HEK293 (cell line): ENCODE measurements around the gene KCNS1.
A peak's percentile ranks its signal among the peaks of the same experiment; 100 is the strongest.

Experiments
- CTCF ChIA-PET: fragments of 350-600 bp; formaldehyde crosslinking; extraction: SDS; loops from one replicate; lab custom pipeline; 2021; ENCODE audit warnings: antibody characterized with exemption; lab: Yijun Ruan, JAX
- POLR2A ChIA-PET: fragments of 300-600 bp; formaldehyde crosslinking; extraction: SDS; loops from one replicate; lab custom pipeline; 2020; ENCODE audit warnings: antibody characterized with exemption, inconsistent platforms; lab: Yijun Ruan, JAX
- H3K27ac ChIP-seq: fragments of 200-500 bp; sonication (Bioruptor generic); 2 replicates; pipeline ENCODE4 v1.5.1; 2014; ENCODE audit warnings: low read depth, low read length, control low read depth, inconsistent platforms; ENCODE audit errors: extremely low read depth
- H3K36me3 ChIP-seq, 2 experiments: fragments of 200-500 bp in 1 of 2; sonication (Bioruptor generic) in 1 of 2; 1 replicate in 1 of 2; 2 replicates in 1 of 2; pipeline ENCODE4 v1.5.1; 2014 to 2017; ENCODE audit warnings: inconsistent platforms in 2 of 2, low read length in 2 of 2; ENCODE audit not compliant: control insufficient read depth in 2 of 2, insufficient read depth in 1 of 2
- H3K4me1 ChIP-seq: fragments of 200-500 bp; sonication (Bioruptor generic); 2 replicates; pipeline ENCODE4 v1.5.1; 2014; ENCODE audit warnings: mild to moderate bottlenecking, low read length, inconsistent platforms; ENCODE audit not compliant: control insufficient read depth, insufficient read depth
- H3K4me3 ChIP-seq: 2 replicates; pipeline ENCODE4 v1.5.1; 2011; ENCODE audit warnings: low read depth, mild to moderate bottlenecking, control low read depth, low read length, moderate library complexity
- H3K9me3 ChIP-seq: fragments of 200-500 bp; sonication (Bioruptor generic); 2 replicates; pipeline ENCODE4 v1.5.1; 2014; ENCODE audit warnings: low read depth, low read length, inconsistent platforms; ENCODE audit not compliant: control insufficient read depth, insufficient read depth
- FEZF1 ChIP-seq: fragments of 450-650 bp; formaldehyde crosslinking; IDR thresholded peaks from 2 replicates; pipeline ENCODE4 v1.5.1; 2016; ENCODE audit warnings: missing biosample characterization, missing genetic modification characterization
- HOXD13 ChIP-seq: sonication (generic); formaldehyde crosslinking; IDR thresholded peaks from 2 replicates; pipeline ENCODE4 v1.8.0; 2022; ENCODE audit warnings: missing genetic modification reagents, borderline replicate concordance
- IKZF3 ChIP-seq: fragments of 450-650 bp; IDR thresholded peaks from 2 replicates; pipeline ENCODE4 v1.5.0; 2018; ENCODE audit warnings: missing biosample characterization, mild to moderate bottlenecking, missing genetic modification characterization, moderate library complexity
- KLF8 ChIP-seq: fragments of 450-650 bp; formaldehyde crosslinking; IDR thresholded peaks from 2 replicates; pipeline ENCODE4 v1.5.1; 2016; ENCODE audit warnings: missing biosample characterization, missing genetic modification characterization
- ZBTB17 ChIP-seq: fragments of 450-650 bp; formaldehyde crosslinking; IDR thresholded peaks from 2 replicates; pipeline ENCODE4 v1.5.1; 2016; ENCODE audit warnings: missing biosample characterization, missing genetic modification characterization
- ZNF19 ChIP-seq: fragments of 450-650 bp; formaldehyde crosslinking; IDR thresholded peaks from 2 replicates; pipeline ENCODE4; 2016; ENCODE audit warnings: missing biosample characterization, missing genetic modification characterization, low read depth
- ZNF302 ChIP-seq: fragments of 450-650 bp; formaldehyde crosslinking; IDR thresholded peaks from 2 replicates; pipeline ENCODE4 v1.5.1; 2016; ENCODE audit warnings: missing biosample characterization, missing genetic modification characterization, low read depth
- ZNF426 ChIP-seq: fragments of 450-650 bp; formaldehyde crosslinking; IDR thresholded peaks from 2 replicates; pipeline ENCODE4 v1.5.1; 2017; ENCODE audit warnings: missing biosample characterization, missing genetic modification characterization, mild to moderate bottlenecking, inconsistent platforms, moderate library complexity
- ZNF658 ChIP-seq: fragments of 450-650 bp; formaldehyde crosslinking; IDR thresholded peaks from 2 replicates; pipeline ENCODE4; 2016; ENCODE audit warnings: missing biosample characterization, missing genetic modification characterization
- ZSCAN16 ChIP-seq: fragments of 450-650 bp; formaldehyde crosslinking; IDR thresholded peaks from 2 replicates; pipeline ENCODE4 v1.5.1; 2016; ENCODE audit warnings: missing biosample characterization, missing genetic modification characterization
- ZSCAN23 ChIP-seq: fragments of 450-650 bp; formaldehyde crosslinking; IDR thresholded peaks from 2 replicates; pipeline ENCODE4 v1.5.1; 2016; ENCODE audit warnings: missing biosample characterization, missing genetic modification characterization
- TF ChIP-seq, protein P1 (sequence below): IDR thresholded peaks from 2 replicates; pipeline ENCODE4 v1.6.1; 2011; ENCODE audit warnings: mild to moderate bottlenecking, low read depth, low read length, borderline replicate concordance
- TF ChIP-seq, protein P2 (sequence below): fragments of 450-650 bp; formaldehyde crosslinking; IDR thresholded peaks from 2 replicates; pipeline ENCODE4 v1.5.1; 2017; ENCODE audit warnings: missing biosample characterization, missing genetic modification characterization

The KCNS1 gene, protein sequence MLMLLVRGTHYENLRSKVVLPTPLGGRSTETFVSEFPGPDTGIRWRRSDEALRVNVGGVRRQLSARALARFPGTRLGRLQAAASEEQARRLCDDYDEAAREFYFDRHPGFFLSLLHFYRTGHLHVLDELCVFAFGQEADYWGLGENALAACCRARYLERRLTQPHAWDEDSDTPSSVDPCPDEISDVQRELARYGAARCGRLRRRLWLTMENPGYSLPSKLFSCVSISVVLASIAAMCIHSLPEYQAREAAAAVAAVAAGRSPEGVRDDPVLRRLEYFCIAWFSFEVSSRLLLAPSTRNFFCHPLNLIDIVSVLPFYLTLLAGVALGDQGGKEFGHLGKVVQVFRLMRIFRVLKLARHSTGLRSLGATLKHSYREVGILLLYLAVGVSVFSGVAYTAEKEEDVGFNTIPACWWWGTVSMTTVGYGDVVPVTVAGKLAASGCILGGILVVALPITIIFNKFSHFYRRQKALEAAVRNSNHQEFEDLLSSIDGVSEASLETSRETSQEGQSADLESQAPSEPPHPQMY

DNA sequence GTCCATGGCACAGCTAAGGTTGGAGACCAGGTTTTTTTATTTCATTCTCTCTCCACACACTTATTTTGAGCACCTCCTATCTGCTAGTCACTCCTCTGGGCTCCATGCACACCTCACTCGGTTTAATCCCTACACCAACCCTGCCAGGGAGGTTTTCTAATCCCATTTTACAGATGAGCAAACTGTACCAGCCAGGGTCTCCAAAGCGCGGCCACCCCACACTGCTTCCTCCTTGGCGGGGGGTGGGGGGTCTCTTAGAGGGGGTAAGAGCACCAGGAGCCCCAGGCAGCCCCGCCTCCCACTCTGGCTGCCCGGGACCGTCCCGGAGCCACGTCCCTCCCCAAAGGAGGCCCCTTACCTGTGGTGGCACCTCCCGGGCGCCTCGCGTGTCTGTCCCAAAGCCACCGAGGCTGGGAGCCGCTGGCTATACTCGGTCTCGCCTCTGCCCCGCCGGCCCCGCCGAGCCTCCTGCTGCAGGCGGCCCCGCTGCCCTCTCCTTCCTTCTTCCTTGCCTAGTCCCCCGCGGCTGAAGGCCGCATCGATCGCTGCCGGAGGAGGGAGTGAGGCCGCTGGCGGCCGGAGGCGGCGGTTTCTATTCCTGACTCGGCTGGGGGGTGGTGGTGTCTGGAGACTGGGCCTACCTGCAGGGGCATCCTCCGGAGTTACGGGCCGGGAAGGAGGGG, at the start of gene KCNS1:
Gene KCNS1 (minus strand): TSS at position 565 of the 683 bp plus-strand sequence. CDS start 1,891 bp downstream, outside the sequence.
- TF ChIP-seq, protein P1, sequence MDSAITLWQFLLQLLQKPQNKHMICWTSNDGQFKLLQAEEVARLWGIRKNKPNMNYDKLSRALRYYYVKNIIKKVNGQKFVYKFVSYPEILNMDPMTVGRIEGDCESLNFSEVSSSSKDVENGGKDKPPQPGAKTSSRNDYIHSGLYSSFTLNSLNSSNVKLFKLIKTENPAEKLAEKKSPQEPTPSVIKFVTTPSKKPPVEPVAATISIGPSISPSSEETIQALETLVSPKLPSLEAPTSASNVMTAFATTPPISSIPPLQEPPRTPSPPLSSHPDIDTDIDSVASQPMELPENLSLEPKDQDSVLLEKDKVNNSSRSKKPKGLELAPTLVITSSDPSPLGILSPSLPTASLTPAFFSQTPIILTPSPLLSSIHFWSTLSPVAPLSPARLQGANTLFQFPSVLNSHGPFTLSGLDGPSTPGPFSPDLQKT: no peak
- TF ChIP-seq, protein P2, sequence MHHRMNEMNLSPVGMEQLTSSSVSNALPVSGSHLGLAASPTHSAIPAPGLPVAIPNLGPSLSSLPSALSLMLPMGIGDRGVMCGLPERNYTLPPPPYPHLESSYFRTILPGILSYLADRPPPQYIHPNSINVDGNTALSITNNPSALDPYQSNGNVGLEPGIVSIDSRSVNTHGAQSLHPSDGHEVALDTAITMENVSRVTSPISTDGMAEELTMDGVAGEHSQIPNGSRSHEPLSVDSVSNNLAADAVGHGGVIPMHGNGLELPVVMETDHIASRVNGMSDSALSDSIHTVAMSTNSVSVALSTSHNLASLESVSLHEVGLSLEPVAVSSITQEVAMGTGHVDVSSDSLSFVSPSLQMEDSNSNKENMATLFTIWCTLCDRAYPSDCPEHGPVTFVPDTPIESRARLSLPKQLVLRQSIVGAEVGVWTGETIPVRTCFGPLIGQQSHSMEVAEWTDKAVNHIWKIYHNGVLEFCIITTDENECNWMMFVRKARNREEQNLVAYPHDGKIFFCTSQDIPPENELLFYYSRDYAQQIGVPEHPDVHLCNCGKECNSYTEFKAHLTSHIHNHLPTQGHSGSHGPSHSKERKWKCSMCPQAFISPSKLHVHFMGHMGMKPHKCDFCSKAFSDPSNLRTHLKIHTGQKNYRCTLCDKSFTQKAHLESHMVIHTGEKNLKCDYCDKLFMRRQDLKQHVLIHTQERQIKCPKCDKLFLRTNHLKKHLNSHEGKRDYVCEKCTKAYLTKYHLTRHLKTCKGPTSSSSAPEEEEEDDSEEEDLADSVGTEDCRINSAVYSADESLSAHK (tag by site-specific recombination): 0 out of 2 replicates have a peak, but pooled peaks have one; percentile 17
- no peak for TF ChIP-seq ZNF302 (tag by site-specific recombination)
- TF ChIP-seq KLF8 (tag by site-specific recombination): no peak
- no peaks in the 10 kb centered on the region for H3K4me1 ChIP-seq
- H3K4me3 ChIP-seq: no peak within 1 kb of the TSS
- H3K36me3 ChIP-seq: no peaks in the 10 kb centered on the region
- ChIA-PET CTCF (interaction anchor here (0.6 to 2.5 kb wide), 6 partner anchors 9 to 190 kb away, joined by 3 to 10 read pairs (median 8); no protein-coding TSS in a partner anchor), POLR2A (no interaction called here)
- no peak within 1 kb of the TSS for H3K27ac ChIP-seq
- no peaks in the 10 kb centered on the region for H3K9me3 ChIP-seq

DNA sequence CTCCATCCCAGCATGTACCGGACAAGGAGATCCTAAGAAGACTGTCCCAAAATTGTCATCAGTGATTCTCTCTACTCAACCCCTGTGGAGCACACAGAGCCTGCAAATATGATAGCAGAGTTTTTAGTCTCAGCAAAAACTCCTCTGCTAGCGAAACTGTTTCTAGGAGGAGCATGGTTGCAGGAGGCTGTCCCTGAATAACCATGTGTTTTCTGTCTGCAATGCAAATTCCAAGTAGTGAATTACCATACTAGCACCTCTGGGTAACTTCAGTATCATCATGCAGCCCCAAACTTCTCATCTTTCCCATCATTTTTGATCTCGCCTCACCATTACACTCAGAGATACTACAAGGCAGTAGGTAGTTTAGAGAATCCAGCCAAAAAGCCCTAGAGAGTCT, 48.1 kb upstream of the KCNS1 start:
- TF ChIP-seq ZSCAN16 (tag by site-specific recombination) (no peak), ZNF658 (tag by site-specific recombination) (no peak), ZNF426 (tag by site-specific recombination) (no peak), ZSCAN23 (tag by site-specific recombination) (no peak), FEZF1 (tag by site-specific recombination) (no peak), ZBTB17 (tag by site-specific recombination) (no peak)

DNA sequence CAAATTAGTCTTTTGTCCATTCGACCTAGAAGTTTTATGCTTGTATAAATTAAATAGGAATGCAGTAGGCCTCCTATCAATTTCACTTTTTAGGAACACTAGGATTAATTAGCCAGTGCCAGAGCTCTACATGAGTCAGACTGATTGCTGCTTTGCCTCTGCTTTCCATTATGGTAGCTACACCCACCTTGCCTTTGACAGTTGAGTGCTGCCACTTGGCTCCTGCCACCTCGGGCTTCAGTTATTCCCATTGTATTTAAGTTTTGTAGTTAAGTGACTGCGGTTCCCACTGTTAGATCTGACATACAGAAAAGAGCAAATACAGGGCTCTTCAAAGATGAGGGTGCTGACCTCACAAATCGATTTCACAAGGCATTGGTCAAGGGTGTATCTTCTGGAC, 39.9 kb upstream of the KCNS1 start:
- TF ChIP-seq IKZF3 (tag by site-specific recombination) (no peak), ZNF19 (tag by site-specific recombination) (no peak), HOXD13 (CRISPR knock-in tag) (no peak)
- CTCF ChIA-PET: interaction anchor here (0.6 to 3.2 kb wide), 4 partner anchors 96 to 890 kb away, joined by 3 to 55 read pairs (median 14); no protein-coding TSS in a partner anchor
- Histone ChIP-seq H3K27ac (no peak overlapping the region), H3K4me1 (no peaks in the 10 kb centered on the region), H3K36me3 (no peaks in the 10 kb centered on the region), H3K9me3 (no peaks in the 10 kb centered on the region), H3K4me3 (no peak overlapping the region)
- POLR2A ChIA-PET: no interaction called here

More for the DNA sequence above, 48.1 kb upstream of the KCNS1 start:
- ChIA-PET POLR2A (no interaction called here), CTCF (no interaction called here)
- Histone ChIP-seq H3K4me3 (no peak overlapping the region), H3K4me1 (no peaks in the 10 kb centered on the region), H3K9me3 (no peaks in the 10 kb centered on the region), H3K36me3 (no peaks in the 10 kb centered on the region), H3K27ac (no peak overlapping the region)
